Kasumi-1 (cell line): ENCODE results near the gene IFITM1.
A peak's percentile ranks its signal among the peaks of the same experiment; 100 is the strongest.

ENCODE experiments used
- DNase-seq, 2 experiments: peaks; one replicate each; lab custom pipeline; 2025; lab: John Stamatoyannopoulos, UW

IFITM1 gene

DNA sequence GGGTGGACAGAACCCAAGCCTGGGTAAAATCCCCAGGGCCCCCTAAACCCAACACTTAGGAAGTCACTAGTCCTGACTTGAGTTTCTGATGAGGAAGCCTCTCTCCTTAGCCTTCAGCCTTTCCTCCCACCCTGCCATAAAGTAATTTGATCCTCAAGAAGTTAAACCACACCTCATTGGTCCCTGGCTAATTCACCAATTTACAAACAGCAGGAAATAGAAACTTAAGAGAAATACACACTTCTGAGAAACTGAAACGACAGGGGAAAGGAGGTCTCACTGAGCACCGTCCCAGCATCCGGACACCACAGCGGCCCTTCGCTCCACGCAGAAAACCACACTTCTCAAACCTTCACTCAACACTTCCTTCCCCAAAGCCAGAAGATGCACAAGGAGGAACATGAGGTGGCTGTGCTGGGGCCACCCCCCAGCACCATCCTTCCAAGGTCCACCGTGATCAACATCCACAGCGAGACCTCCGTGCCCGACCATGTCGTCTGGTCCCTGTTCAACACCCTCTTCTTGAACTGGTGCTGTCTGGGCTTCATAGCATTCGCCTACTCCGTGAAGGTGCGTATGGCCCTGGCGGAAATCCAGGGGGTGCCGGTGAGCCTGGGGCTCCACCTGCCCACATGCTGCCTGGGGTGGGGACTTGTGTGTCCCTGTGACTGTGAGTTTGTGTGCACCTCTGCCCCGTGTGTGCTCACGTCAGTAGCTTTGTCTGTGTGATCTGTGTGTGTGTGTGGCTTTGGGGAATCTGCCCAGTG, at the start of gene IFITM1:
TSS of gene IFITM1 (plus strand) at position 254 of the 767 bp plus-strand sequence. CDS start at position 385, 131 bp downstream.
- DNase-seq, result peak; percentile 95

DNA sequence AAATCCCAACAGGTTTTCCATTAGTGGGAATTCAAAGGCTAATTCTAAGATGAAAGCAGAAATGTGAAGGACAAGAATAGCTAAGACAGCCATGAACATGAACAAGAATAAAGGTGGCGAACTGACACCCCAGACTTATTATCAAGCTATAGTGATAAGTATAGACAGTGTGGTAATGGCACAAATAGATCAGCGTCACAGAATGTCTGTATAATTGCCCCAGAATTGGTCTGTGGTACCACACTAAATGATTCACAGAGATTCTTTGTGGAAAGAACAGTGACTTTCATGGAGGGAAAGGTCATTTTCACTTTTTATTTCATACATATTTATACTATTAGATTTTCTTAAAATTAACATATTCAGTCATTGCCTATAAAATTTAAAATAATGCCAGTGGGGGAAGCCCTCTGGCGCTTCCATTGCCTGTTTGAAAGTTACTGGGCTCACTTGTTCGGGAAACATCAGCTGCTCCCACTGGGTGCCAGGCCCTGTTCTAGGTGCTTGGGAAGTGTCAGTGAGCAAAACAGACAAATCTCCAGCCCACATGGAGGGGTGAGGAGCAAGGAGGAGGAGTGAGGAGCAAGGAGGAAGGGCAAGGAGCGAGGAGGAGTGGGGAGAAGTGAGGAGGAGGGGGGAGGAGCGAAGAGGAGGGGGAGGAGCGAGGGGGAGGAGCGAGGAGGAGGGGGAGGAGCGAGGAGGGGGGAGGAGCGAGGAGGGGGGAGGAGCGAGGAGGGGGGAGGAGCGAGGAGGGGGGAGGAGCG, 47.0 kb upstream of the IFITM1 start:
- peak; percentile 23 to 67 for DNase-seq

DNA sequence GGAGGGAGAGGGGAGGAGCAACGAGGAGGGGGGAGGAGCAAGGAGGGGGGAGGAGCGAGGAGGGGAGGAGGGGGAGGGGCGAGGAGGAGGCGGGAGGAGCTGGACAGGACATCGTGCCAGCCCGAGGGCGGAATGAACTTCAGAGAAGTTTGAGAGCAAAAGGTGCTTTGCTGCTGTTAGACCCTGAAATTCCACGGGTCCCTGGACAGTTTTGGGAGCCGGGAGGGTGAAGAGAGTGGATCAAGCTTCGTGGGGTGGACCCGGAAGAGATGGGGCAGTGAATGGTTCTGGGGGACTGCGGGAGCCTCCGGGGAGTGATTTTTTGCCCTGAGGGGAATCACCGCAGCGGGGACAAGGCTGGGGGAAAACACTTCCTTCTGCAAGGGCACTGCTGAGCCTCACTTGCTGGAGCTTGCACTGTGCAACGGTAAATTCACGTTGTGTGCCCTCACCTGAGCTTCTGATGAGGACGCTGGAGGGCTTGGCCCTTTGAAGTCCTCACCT, 46.3 kb upstream of the IFITM1 start:
- peak; percentile 25 to 57 for DNase-seq

DNA sequence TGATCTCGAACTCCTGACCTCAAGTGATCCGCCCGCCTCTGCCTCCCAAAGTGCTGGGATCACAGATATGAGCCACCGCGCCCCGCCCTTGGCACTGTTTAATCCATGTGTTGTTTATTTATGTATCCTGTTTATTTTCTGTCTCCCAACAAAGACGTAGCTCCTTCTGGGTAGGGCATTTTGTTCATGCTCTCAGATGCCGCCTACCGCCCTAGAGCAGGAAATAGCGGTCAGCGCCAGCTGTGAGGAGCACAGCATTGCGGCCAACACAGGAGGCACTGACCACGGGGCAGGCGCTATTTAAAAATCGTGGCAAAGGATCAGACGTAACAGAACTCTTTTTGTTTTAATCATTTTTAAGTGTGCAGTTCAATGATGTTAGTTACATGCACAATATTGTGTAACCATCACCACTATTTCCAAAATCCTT, 45.1 kb upstream of the IFITM1 start:
- DNase-seq, result peak; percentile 73 to 79

DNA sequence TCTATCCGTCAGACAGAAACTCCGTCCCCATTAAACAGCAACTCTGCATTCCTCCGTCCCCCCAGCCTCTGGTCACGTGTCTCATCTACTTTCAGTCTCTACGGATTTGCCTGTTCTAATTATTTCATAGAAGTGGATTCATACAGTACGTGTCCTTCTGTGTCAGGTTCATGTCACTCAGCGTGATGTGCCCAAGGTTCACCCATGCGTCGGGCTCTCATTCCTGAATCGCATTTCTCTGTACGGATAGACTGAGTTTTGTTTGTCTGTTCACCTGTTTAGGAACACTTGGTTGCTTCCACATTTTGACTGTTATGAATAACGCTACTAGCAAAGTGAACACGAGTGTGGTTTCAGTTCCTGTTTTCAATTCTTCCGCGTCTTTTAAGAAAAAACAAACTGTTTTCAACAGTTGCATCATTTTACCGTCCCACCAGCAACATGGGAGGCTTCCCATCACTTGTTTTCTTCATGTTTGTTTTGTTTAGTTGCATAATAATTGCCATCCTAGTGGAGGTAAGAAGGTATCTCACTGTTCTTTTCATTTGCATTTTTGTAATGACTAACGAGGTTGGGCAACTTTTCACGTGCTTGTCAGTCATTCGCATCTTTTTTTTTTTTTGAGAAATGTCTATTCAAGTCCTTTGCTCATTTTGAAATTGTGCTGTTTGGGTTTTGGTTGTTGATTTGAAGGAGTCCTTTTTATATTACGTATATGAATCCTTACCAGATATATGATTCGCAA, 44.5 kb upstream of the IFITM1 start:
- DNase-seq, result peak; percentile 91 to 94

DNA sequence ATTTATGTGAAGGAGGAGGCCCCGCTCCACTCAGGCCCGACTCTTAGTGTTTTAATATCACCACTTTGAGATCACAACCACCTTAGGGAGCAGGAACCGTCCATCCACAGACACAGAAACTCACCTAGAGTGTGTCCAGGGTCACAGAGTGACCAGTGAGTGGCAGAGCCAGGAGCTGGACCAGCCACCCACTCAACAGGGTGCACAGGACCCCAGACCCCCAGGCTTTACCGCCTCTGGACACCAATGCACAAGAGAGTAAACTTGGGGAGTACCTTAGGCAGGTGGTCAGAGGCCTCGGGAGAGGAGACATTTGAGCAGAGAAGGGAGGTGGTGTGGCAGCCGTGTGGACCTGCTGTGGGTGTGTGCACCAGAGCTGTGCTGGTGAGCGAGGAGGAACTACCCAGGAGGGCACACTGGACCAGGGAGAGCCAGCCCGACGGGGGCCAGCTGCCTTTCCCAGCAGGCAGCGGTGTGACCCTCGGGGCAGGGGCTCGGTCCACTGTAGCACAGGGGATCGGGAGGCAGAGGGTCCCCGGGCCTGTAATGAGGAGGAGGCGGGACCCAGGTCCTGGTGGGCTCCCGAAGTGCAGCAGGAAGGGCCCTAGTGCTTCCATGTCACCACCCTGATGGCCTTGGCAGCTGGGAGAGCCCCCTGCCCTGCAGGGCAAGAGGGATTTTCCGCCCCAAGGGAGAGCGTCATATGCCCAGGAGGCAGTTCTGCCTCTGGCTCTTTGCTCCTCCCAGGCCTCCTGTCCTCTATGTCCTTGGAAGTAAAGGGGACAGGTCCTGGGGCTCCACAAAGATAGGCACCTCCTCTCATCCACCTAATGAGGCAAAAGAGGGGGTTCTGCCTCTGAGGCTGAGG, 43.2 kb upstream of the IFITM1 start:
- DNase-seq, result no peak

DNA sequence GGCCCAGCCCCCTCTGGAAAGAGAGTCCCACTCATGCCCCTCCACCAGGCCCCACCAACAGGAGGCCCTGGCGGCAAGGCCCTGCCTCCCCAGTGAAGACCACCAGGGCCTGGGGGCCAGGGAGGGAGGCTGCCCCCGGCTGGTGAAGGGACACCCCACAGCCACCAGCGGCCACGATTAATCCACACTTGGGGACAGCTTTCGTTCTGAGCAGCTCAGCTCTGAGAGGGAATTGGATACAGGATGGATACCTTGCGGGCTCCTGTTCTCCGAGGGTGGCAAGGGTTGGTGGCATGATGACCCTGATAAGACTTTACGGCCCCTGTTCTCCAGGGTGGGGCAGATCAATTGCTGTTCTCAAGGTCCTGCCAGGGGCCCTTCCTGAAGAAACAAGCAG, 42.5 kb upstream of the IFITM1 start:
- DNase-seq, result no peak

DNA sequence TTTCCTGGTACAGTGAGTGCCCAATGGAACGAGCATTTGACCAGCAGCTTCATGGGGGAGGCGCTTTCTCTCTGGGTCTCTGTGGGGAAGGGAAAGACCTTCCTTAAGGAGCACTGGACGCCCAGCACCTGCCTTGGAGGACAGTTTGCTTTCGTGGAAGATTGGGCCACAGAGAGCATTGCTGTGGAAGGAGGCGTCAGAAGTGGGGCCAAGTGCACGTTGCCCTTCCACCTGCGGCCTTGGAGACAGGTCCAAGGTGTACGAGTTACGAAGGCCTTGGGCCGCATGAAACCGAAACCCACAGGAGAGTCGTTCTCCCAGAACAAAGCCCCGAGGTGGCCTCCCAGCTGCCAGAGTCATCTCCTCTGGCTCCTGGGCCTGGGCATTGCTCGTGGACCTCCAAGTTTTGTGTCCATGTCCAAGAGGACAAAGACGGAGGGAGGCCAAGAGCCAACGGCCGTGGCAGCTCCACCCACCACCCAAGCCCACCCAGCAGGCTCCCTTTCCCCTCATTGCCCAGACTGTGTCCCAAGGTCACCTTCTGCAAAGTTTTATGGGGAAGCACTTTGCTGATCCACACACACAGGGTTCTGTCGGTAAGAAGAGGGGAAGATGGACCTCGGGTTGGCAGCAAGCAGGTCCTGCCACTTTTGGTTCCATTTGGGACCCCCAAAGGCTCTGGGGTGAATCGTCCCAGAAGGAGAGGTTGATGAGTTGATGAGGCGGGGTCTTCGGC, 41.5 kb upstream of the IFITM1 start:
- DNase-seq, result no peak

DNA sequence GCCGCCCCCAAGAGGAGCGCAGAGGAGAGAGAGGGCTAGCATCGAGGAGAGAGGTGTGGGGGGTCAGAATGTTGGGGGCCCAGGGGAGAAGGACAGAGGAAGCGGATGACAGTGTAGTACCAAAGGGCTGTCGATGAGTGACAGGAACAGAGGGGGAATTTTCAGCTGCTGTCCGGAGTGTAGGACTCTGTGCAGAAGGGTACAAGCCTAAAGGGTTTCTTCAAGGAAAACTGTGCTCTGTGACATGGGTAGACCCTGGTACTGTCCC, 41.0 kb upstream of the IFITM1 start:
- no peak for DNase-seq

DNA sequence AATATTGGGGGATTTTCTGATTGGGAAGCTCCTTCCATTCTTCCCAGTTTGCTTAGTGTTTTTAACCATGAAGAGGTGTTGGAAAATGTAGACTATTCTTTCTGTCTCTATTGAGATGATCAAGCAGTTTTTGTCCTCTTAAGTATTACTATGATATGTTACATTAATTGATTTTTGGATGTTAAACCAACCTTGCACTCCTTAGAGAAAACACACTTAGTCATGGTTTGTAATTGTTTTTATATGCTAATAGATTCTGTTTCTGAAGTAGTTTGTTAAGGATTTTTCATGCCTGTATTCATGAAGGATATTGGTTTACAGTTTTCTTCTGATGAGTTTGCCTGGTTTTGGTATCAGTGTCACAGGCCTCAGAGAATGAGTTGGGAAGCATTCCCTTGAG, 37.6 kb upstream of the IFITM1 start:
- DNase-seq, result no peak

DNA sequence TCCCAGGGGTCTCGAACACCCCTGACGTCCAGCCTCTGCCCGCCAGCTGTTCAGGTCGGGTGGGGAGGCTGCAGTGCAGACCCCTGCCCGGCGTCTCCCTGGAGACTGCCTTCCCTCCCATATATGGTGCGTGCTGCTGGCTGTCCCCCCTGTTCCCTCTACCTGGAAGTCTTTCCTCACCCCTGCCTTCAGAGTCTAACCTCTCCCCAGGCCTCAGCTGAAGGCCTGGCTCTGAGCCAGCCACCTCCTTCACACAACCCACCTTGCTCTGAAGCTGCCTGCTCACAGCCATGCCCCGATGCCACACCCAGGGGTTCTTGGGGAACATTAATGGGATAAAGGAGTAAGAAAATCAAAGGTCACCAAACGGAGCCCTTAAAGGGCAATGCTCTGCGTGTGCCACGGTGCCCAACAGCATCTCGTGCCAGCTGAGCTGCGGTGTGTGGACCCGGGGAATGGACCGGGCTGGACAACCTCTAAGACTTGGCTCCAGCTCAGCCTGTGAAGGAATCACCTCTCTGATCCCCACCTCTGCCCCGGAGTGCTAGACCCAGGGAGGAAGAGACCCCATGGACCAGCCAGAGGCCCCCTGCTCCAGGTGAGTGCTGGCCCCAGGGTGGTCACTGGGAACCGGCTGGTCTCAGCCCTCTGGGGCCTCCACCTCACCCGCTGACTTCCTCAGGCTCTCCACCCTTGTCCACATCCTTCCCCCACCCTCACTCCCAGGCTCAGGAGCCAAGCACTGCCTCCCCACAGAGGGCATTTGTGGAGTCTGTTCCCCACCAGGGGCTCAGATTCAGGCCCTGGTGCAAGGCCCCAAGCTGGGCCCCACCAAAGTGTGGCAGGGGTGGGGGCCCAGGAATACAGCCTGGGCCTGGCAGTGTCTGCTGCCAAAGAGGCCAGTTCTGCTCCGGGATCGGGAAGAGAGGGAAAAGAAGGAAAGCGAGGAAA, 35.6 kb upstream of the IFITM1 start, which contains the start of gene NLRP6:
TSS of gene NLRP6 (plus strand) at position 407 of the 951 bp plus-strand sequence. CDS start at position 570, 163 bp downstream.
- DNase-seq, result no peak

DNA sequence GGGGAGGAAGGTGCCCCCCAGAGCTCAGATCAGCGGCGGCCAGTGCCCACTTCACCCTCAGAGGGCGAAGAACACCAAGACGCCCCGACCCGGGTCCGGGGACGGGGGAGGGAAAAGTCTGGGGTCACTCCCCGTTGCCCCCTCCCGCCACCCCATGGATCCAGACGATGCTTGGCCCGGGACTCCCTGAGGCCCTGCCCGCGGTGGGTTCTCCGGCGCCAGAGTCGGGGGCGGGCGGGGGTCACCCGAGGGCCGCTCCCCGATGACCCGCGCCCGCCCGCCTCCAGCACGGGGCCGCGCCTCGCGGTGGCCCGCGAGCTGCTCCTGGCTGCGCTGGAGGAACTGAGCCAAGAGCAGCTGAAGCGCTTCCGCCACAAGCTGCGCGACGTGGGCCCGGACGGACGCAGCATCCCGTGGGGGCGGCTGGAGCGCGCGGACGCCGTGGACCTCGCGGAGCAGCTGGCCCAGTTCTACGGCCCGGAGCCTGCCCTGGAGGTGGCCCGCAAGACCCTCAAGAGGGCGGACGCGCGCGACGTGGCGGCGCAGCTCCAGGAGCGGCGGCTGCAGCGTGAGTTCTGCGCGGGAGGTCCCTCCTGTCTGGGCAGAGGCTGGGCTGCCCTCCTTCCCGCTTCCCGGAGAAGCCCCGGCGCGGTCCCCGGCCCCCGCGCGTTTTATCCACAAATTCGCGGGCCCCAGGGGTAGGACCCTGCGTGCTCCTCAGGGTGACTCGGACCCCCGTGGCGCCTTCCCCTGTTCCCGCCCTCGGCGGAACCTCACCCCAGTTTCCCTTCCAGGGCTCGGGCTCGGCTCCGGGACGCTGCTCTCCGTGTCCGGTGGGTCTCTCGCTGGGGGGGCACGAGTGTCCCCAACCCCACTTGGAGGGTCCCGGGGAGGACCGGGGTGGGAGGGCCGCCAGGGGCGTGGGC, 34.5 kb upstream of the IFITM1 start:
- no peak for DNase-seq

DNA sequence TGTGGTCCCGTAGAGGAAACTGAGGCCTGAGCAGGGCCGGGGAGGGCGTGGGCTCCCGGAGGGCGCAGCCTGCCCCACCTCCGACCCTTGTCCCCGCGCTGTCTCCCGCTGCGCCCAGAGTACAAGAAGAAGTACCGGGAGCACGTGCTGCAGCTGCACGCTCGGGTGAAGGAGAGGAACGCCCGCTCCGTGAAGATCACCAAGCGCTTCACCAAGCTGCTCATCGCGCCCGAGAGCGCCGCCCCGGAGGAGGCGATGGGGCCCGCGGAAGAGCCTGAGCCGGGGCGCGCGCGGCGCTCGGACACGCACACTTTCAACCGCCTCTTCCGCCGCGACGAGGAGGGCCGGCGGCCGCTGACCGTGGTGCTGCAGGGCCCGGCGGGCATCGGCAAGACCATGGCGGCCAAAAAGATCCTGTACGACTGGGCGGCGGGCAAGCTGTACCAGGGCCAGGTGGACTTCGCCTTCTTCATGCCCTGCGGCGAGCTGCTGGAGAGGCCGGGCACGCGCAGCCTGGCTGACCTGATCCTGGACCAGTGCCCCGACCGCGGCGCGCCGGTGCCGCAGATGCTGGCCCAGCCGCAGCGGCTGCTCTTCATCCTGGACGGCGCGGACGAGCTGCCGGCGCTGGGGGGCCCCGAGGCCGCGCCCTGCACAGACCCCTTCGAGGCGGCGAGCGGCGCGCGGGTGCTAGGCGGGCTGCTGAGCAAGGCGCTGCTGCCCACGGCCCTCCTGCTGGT, 33.7 kb upstream of the IFITM1 start:
- DNase-seq, result peak; percentile 65 to 70

DNA sequence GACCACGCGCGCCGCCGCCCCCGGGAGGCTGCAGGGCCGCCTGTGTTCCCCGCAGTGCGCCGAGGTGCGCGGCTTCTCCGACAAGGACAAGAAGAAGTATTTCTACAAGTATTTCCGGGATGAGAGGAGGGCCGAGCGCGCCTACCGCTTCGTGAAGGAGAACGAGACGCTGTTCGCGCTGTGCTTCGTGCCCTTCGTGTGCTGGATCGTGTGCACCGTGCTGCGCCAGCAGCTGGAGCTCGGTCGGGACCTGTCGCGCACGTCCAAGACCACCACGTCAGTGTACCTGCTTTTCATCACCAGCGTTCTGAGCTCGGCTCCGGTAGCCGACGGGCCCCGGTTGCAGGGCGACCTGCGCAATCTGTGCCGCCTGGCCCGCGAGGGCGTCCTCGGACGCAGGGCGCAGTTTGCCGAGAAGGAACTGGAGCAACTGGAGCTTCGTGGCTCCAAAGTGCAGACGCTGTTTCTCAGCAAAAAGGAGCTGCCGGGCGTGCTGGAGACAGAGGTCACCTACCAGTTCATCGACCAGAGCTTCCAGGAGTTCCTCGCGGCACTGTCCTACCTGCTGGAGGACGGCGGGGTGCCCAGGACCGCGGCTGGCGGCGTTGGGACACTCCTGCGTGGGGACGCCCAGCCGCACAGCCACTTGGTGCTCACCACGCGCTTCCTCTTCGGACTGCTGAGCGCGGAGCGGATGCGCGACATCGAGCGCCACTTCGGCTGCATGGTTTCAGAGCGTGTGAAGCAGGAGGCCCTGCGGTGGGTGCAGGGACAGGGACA, 32.9 kb upstream of the IFITM1 start:
- DNase-seq, result no peak

DNA sequence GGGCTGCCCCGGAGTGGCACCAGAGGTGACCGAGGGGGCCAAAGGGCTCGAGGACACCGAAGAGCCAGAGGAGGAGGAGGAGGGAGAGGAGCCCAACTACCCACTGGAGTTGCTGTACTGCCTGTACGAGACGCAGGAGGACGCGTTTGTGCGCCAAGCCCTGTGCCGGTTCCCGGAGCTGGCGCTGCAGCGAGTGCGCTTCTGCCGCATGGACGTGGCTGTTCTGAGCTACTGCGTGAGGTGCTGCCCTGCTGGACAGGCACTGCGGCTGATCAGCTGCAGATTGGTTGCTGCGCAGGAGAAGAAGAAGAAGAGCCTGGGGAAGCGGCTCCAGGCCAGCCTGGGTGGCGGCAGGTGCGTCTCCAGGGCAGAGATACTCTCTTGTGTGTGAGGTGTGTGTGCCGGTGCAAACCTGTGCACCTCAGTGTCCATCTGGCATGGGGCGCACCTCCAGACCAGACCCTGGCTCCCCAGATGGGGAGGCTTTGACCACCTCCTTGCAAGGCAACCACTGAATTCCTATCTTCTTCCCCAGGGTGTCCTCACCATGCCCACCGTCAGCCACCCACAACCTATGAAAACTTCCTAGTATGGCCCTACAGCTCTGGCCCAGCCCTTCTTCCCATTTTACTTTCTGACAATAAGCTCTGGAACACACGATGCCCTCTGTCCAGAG, 32.2 kb upstream of the IFITM1 start:
- no peak for DNase-seq

DNA sequence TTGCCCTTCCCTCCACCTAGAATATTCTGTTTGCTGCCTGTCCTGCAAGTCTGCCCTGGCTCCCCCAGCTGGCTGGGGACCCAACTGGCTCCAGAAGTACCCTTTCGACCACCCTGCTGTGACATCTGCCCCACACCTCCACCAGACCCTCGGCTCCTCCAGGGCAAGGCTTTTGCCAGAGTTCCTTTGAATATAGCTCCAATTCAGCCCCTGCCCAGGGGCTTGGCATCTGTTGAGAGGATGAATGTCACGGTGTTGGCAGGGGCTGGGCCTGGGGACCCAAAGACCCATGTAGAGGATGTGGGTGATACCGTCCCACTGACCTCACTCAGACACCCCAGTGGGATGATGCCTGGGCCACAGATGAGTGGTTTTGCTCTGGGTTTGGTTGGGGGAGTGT, 31.7 kb upstream of the IFITM1 start:
- DNase-seq, result no peak
